Liver (tissue), 9 donors: ENCODE results near the gene RBM39. TPM values are rescaled to one million over a fixed set of nuclear protein-coding genes. Genes with fewer than 3 reads are reported as not detected.

Experiments used
- DNase-seq: peaks from one replicate; pipeline ENCODE4 v3.0.0-alpha.2; 2017; ENCODE audit warnings: low spot score
- H3K27ac ChIP-seq, 2 donors: one replicate each; pipeline ENCODE4 v1.7.0; 2013; ENCODE audit warnings: inconsistent platforms in 2 of 2, low read length in 2 of 2, control low read depth in 1 of 2, low read depth in 1 of 2, mild to moderate bottlenecking in 1 of 2
- H3K27me3 ChIP-seq, 4 donors: one replicate each; pipeline versions ENCODE4 v1.6.1 to v1.7.0; 2013; ENCODE audit warnings: low read length in 3 of 4, inconsistent platforms in 1 of 4, mild to moderate bottlenecking in 1 of 4, moderate library complexity in 1 of 4; ENCODE audit not compliant: control insufficient read depth in 4 of 4, insufficient read depth in 4 of 4
- H3K36me3 ChIP-seq, 4 donors: one replicate each; pipeline versions ENCODE4 v1.6.1 to v1.7.0; 2013; ENCODE audit warnings: low read length in 3 of 4, mild to moderate bottlenecking in 3 of 4, low read depth in 1 of 4, moderate library complexity in 1 of 4; ENCODE audit not compliant: control insufficient read depth in 4 of 4, insufficient read depth in 3 of 4
- H3K4me1 ChIP-seq, 4 donors: one replicate each; pipeline versions ENCODE4 v1.6.1 to v1.7.0; 2013; ENCODE audit warnings: low read length in 3 of 4, mild to moderate bottlenecking in 3 of 4, moderate library complexity in 1 of 4; ENCODE audit not compliant: control insufficient read depth in 4 of 4, insufficient read depth in 4 of 4
- H3K4me3 ChIP-seq, 3 donors: one replicate each; pipeline versions ENCODE4 v1.6.1 to v1.7.0; 2013; ENCODE audit warnings: low read length in 3 of 3, control low read depth in 1 of 3, low read depth in 1 of 3, mild to moderate bottlenecking in 1 of 3
- H3K9ac ChIP-seq, 2 donors: one replicate each; pipeline ENCODE4 v1.7.0; 2013; ENCODE audit warnings: low read length in 2 of 2, mild to moderate bottlenecking in 2 of 2, moderate library complexity in 2 of 2, control low read depth in 1 of 2, low read depth in 1 of 2
- H3K9me3 ChIP-seq, 4 donors: one replicate each; pipeline versions ENCODE4 v1.6.1 to v1.7.0; 2013; ENCODE audit warnings: low read length in 3 of 4; ENCODE audit not compliant: control insufficient read depth in 4 of 4
- EGR1 ChIP-seq, 2 donors: IDR thresholded peaks; 2 replicates each; pipeline ENCODE4 v1.6.1; 2016 to 2018; ENCODE audit warnings: antibody characterized with exemption in 2 of 2, low read depth in 2 of 2
- FOXA1 ChIP-seq: IDR thresholded peaks from 2 replicates; pipeline ENCODE4 v1.6.1; 2016; ENCODE audit warnings: antibody characterized with exemption
- FOXA2 ChIP-seq: IDR thresholded peaks from 2 replicates; pipeline ENCODE4 v1.6.1; 2016; ENCODE audit warnings: antibody characterized with exemption
- GABPA ChIP-seq, 2 donors: IDR thresholded peaks in 1 of 2; conservative IDR thresholded peaks in 1 of 2; 2 replicates each; pipeline ENCODE4 v1.6.1; 2016; ENCODE audit warnings: antibody characterized with exemption in 2 of 2, mild to moderate bottlenecking in 1 of 2, moderate library complexity in 1 of 2
- HNF4A ChIP-seq, 2 donors: conservative IDR thresholded peaks; 2 replicates each; pipeline ENCODE4 v1.6.1; 2016; ENCODE audit warnings: antibody characterized with exemption in 2 of 2, mild to moderate bottlenecking in 2 of 2
- HNF4G ChIP-seq: IDR thresholded peaks from 2 replicates; pipeline ENCODE4 v1.6.1; 2016; ENCODE audit warnings: antibody characterized with exemption
- JUND ChIP-seq, 2 donors: IDR thresholded peaks; 2 replicates each; pipeline ENCODE4 v1.6.1; 2016; ENCODE audit warnings: antibody characterized with exemption in 2 of 2
- NR2F2 ChIP-seq: IDR thresholded peaks from 2 replicates; pipeline ENCODE4 v1.6.1; 2016; ENCODE audit warnings: antibody characterized with exemption
- RAD21 ChIP-seq, 2 donors: IDR thresholded peaks; 2 replicates each; pipeline ENCODE4 v1.6.1; 2016; ENCODE audit warnings: antibody characterized with exemption in 2 of 2, mild to moderate bottlenecking in 2 of 2
- RXRA ChIP-seq, 2 donors: IDR thresholded peaks; 2 replicates each; pipeline ENCODE4 v1.6.1; 2017 to 2018; ENCODE audit warnings: antibody characterized with exemption in 2 of 2, mild to moderate bottlenecking in 1 of 2
- SP1 ChIP-seq: IDR thresholded peaks from 2 replicates; pipeline ENCODE4 v1.6.1; 2018; ENCODE audit warnings: antibody characterized with exemption, mild to moderate bottlenecking
- TAF1 ChIP-seq: conservative IDR thresholded peaks from 2 replicates; pipeline ENCODE4 v1.6.1; 2016; ENCODE audit warnings: antibody characterized with exemption, mild to moderate bottlenecking
- YY1 ChIP-seq: IDR thresholded peaks from 2 replicates; pipeline ENCODE4 v1.6.1; 2016; ENCODE audit warnings: antibody characterized with exemption, mild to moderate bottlenecking
- WGBS: extraction: QIAGEN DNeasy Blood & Tissue Kit; methylation state at CpG from one replicate; pipeline ENCODE4 v1.1.7; 2013; 5-methylcytosine and 5-hydroxymethylcytosine counted together
- polyA plus RNA-seq, 2 donors: library from polyadenylated mRNA; stranded (reverse) in 1 of 2; unstranded in 1 of 2; fragments of 200-250 nt in 1 of 2; fragments of >200 nt in 1 of 2; fragmentation: Nextera tagmentation in 1 of 2; extraction: Ambion mirVana in 1 of 2; gene quantifications; one replicate each; pipeline versions ENCODE4 v1.2.1 to v1.2.3, GENCODE V29; 2013 to 2015
- total RNA-seq, 2 donors: library from RNA; depleted of rRNA; stranded (reverse); fragments of >200 nt; gene quantifications; one replicate each; pipeline ENCODE4 v1.2.3, GENCODE V29; 2014
- TF ChIP-seq, protein P1 (sequence below): IDR thresholded peaks from 2 replicates; pipeline ENCODE4 v1.6.1; 2016; ENCODE audit warnings: antibody characterized with exemption
- TF ChIP-seq, protein P2 (sequence below): IDR thresholded peaks from 2 replicates; pipeline ENCODE4 v1.6.1; 2016; ENCODE audit warnings: antibody characterized with exemption
- TF ChIP-seq, protein P3 (sequence below): fragments of 150-350 bp; IDR thresholded peaks from 2 replicates; pipeline ENCODE4 v1.5.1; 2017; ENCODE audit warnings: improper control_type of control experiment, low read depth, low read length; ENCODE audit not compliant: missing input control
- TF ChIP-seq, protein P4 (sequence below): IDR thresholded peaks from 2 replicates; pipeline ENCODE4 v1.6.1; 2016; ENCODE audit warnings: antibody characterized with exemption
- TF ChIP-seq, protein P5 (sequence below): IDR thresholded peaks from 2 replicates; pipeline ENCODE4 v1.6.1; 2016; ENCODE audit warnings: antibody characterized with exemption, mild to moderate bottlenecking
- donor health status: healthy.
- donor health status: healthy.
- donor health status: healthy.
- donor health status: healthy.
- donor health status: healthy.

Gene RBM39
- total and polyA plus RNA-seq, 4 donors, result 57.2 to 211 (median 198) TPM

DNA sequence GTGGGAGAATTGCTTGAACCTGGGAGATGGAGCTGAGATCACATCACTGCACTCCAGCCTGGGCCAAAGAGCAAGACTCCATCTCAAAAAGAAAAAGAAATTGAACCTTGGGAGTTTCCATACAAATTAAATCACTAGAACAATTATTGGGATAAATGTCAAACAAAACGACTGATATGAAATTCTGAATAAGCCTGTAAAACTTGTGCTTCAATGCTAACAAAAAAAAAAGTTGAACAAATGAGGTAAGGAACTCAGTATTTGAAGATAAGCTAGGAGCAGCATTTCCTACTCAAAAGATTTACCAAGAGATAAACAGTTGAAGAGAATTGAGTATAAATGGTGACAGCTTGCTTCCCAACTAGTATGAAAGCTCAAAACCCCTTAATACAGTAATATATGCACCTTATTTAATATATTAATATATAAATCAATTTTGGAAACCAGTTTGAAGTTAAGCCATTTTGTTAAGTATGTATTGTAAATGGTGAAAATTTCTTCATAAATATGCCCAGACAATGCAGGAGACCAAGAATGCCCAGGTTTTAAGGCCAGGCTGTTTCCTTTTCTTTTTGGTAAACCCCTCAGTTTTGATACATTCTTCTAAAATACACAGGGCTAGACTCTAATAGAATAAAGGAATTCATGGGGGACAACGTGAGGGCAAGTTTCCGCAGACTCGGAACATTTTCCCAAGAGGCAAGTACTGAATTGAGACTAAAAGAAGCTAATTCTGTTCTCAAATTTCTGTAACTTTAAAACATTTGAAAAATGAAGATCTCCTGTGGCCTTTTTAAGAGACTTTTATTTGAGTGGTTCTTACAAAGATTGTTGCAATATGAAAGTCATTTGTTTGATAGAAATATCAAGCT, 39.0 kb downstream of the RBM39 start:
- Histone ChIP-seq H3K27ac (no peak overlapping the region), H3K4me3 (no peak overlapping the region), H3K4me1 (peaks cover 0 to 25% (median 15%) of the 10 kb centered on the region in 4 donors), H3K36me3 (peaks cover 17 to 52% (median 46%) of the 10 kb centered on the region in 4 donors), H3K9ac (no peak overlapping the region), H3K9me3 (no peaks in the 10 kb centered on the region), H3K27me3 (no peaks in the 10 kb centered on the region)
- no peak for TF ChIP-seq HNF4G
- no peak for TF ChIP-seq RAD21 (IDR thresholded peaks at IDR 0.05)
- TF ChIP-seq NR2F2, result no peak
- no peak for TF ChIP-seq FOXA2
- TF ChIP-seq, protein P1, sequence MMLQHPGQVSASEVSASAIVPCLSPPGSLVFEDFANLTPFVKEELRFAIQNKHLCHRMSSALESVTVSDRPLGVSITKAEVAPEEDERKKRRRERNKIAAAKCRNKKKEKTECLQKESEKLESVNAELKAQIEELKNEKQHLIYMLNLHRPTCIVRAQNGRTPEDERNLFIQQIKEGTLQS, result no peak
- TF ChIP-seq SP1, result no peak
- TF ChIP-seq JUND (IDR thresholded peaks at IDR 0.05), result no peak
- no peak for TF ChIP-seq YY1
- no peak for TF ChIP-seq HNF4A (conservative IDR thresholded peaks at IDR 0.05)
- TF ChIP-seq TAF1, result no peak
- TF ChIP-seq, protein P2, sequence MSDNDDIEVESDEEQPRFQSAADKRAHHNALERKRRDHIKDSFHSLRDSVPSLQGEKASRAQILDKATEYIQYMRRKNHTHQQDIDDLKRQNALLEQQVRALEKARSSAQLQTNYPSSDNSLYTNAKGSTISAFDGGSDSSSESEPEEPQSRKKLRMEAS, result no peak
- TF ChIP-seq RXRA (IDR thresholded peaks at IDR 0.05), result no peak
- TF ChIP-seq, protein P3, sequence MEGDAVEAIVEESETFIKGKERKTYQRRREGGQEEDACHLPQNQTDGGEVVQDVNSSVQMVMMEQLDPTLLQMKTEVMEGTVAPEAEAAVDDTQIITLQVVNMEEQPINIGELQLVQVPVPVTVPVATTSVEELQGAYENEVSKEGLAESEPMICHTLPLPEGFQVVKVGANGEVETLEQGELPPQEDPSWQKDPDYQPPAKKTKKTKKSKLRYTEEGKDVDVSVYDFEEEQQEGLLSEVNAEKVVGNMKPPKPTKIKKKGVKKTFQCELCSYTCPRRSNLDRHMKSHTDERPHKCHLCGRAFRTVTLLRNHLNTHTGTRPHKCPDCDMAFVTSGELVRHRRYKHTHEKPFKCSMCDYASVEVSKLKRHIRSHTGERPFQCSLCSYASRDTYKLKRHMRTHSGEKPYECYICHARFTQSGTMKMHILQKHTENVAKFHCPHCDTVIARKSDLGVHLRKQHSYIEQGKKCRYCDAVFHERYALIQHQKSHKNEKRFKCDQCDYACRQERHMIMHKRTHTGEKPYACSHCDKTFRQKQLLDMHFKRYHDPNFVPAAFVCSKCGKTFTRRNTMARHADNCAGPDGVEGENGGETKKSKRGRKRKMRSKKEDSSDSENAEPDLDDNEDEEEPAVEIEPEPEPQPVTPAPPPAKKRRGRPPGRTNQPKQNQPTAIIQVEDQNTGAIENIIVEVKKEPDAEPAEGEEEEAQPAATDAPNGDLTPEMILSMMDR, result no peak
- TF ChIP-seq FOXA1, result no peak
- TF ChIP-seq EGR1 (IDR thresholded peaks at IDR 0.05; ENCODE audit: low read depth in 2 of 2), result no peak
- no peak for TF ChIP-seq GABPA (IDR thresholded peaks at IDR 0.05 in 1 of 2, conservative IDR thresholded peaks at IDR 0.05 in 1 of 2)
- TF ChIP-seq, protein P4, sequence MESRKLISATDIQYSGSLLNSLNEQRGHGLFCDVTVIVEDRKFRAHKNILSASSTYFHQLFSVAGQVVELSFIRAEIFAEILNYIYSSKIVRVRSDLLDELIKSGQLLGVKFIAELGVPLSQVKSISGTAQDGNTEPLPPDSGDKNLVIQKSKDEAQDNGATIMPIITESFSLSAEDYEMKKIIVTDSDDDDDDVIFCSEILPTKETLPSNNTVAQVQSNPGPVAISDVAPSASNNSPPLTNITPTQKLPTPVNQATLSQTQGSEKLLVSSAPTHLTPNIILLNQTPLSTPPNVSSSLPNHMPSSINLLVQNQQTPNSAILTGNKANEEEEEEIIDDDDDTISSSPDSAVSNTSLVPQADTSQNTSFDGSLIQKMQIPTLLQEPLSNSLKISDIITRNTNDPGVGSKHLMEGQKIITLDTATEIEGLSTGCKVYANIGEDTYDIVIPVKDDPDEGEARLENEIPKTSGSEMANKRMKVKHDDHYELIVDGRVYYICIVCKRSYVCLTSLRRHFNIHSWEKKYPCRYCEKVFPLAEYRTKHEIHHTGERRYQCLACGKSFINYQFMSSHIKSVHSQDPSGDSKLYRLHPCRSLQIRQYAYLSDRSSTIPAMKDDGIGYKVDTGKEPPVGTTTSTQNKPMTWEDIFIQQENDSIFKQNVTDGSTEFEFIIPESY, result no peak
- TF ChIP-seq, protein P5, sequence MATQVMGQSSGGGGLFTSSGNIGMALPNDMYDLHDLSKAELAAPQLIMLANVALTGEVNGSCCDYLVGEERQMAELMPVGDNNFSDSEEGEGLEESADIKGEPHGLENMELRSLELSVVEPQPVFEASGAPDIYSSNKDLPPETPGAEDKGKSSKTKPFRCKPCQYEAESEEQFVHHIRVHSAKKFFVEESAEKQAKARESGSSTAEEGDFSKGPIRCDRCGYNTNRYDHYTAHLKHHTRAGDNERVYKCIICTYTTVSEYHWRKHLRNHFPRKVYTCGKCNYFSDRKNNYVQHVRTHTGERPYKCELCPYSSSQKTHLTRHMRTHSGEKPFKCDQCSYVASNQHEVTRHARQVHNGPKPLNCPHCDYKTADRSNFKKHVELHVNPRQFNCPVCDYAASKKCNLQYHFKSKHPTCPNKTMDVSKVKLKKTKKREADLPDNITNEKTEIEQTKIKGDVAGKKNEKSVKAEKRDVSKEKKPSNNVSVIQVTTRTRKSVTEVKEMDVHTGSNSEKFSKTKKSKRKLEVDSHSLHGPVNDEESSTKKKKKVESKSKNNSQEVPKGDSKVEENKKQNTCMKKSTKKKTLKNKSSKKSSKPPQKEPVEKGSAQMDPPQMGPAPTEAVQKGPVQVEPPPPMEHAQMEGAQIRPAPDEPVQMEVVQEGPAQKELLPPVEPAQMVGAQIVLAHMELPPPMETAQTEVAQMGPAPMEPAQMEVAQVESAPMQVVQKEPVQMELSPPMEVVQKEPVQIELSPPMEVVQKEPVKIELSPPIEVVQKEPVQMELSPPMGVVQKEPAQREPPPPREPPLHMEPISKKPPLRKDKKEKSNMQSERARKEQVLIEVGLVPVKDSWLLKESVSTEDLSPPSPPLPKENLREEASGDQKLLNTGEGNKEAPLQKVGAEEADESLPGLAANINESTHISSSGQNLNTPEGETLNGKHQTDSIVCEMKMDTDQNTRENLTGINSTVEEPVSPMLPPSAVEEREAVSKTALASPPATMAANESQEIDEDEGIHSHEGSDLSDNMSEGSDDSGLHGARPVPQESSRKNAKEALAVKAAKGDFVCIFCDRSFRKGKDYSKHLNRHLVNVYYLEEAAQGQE, result no peak
- WGBS, result 82% methylated on average over 4 of the region's 4 CpGs
- no peak for DNase-seq
